SK-N-SH (cell line): ENCODE data around the gene ZCCHC17. TPM values are rescaled to one million over a fixed set of nuclear protein-coding genes. Genes with fewer than 3 reads are reported as not detected.

Source experiments
- CTCF ChIA-PET: fragments of 300-600, 350-600 bp; formaldehyde crosslinking; extraction: SDS; loops from one replicate; lab custom pipeline; 2021; lab: Yijun Ruan, JAX
- POLR2A ChIA-PET: fragments of 350-600 bp; sonication (Branson Sonifier 250); formaldehyde crosslinking; extraction: SDS; loops from one replicate; lab custom pipeline; 2020; ENCODE audit warnings: antibody characterized with exemption, inconsistent platforms; lab: Yijun Ruan, JAX
- DNase-seq: peaks from one replicate; pipeline ENCODE4 v3.0.0; 2012
- H2AFZ ChIP-seq: fragments of 200-600 bp; sonication (generic); 2 replicates; pipeline ENCODE4 v1.8.1; 2016; ENCODE audit warnings: antibody characterized with exemption, mild to moderate bottlenecking, low read depth
- H3F3A ChIP-seq: fragments of 200-600 bp; sonication (generic); replicated peaks from 2 replicates; pipeline ENCODE3; 2016; ENCODE audit warnings: antibody characterized with exemption, mild to moderate bottlenecking; ENCODE audit not compliant: insufficient read depth
- H3K27ac ChIP-seq, 2 experiments: fragments of 200-500 bp in 1 of 2; fragments of 200-600 bp in 1 of 2; sonication (Bioruptor generic) in 1 of 2; sonication (generic), shearing (Covaris generic) in 1 of 2; 2 replicates each; pipeline versions ENCODE4 v1.5.1 to v1.6.1; 2014 to 2016; ENCODE audit warnings: low read depth in 2 of 2, inconsistent platforms in 1 of 2, low read length in 1 of 2, mild to moderate bottlenecking in 1 of 2, mixed read lengths in 1 of 2
- H3K27me3 ChIP-seq: fragments of 200-600 bp; sonication (generic), shearing (Covaris generic); 2 replicates; pipeline ENCODE4 v1.6.1; 2016; ENCODE audit warnings: mixed run types; ENCODE audit not compliant: insufficient read depth
- H3K36me3 ChIP-seq, 2 experiments: fragments of 200-500 bp in 1 of 2; fragments of 200-600 bp in 1 of 2; sonication (Bioruptor generic) in 1 of 2; sonication (generic) in 1 of 2; replicated peaks in 1 of 2; 2 replicates each; pipeline versions ENCODE3 to v1.5.1; 2014 to 2016; ENCODE audit warnings: low read length in 1 of 2, mild to moderate bottlenecking in 1 of 2; ENCODE audit not compliant: insufficient read depth in 2 of 2, control insufficient read depth in 1 of 2
- H3K4me1 ChIP-seq, 2 experiments: fragments of 200-500 bp in 1 of 2; fragments of 200-600 bp in 1 of 2; sonication (Bioruptor generic) in 1 of 2; sonication (generic), shearing (Covaris generic) in 1 of 2; 2 replicates each; pipeline versions ENCODE4 v1.5.1 to v1.6.1; 2014 to 2016; ENCODE audit warnings: low read depth in 1 of 2, low read length in 1 of 2, mixed run types in 1 of 2; ENCODE audit not compliant: insufficient read depth in 2 of 2, control insufficient read depth in 1 of 2
- H3K4me2 ChIP-seq: fragments of 200-600 bp; sonication (generic), shearing (Covaris generic); 2 replicates; pipeline ENCODE4 v1.6.1; 2017; ENCODE audit warnings: mixed run types
- H3K4me3 ChIP-seq, 2 experiments: fragments of 200-500 bp in 1 of 2; fragments of 200-600 bp in 1 of 2; sonication (Bioruptor generic) in 1 of 2; sonication (generic), shearing (Covaris generic) in 1 of 2; 2 replicates each; pipeline versions ENCODE4 v1.5.1 to v1.8.1; 2014 to 2016; ENCODE audit warnings: low read depth in 2 of 2, inconsistent platforms in 1 of 2, low read length in 1 of 2, mild to moderate bottlenecking in 1 of 2, mixed read lengths in 1 of 2, moderate library complexity in 1 of 2
- H3K79me2 ChIP-seq: fragments of 200-600 bp; sonication (generic); 2 replicates; pipeline ENCODE4 v1.8.1; 2017; ENCODE audit warnings: mild to moderate bottlenecking; ENCODE audit not compliant: insufficient read depth
- H3K9ac ChIP-seq: fragments of 200-600 bp; sonication (generic); 2 replicates; pipeline ENCODE4 v1.6.1; 2017; ENCODE audit warnings: mixed run types
- H3K9me2 ChIP-seq: fragments of 200-600 bp; sonication (generic); 2 replicates; pipeline ENCODE4 v1.6.1; 2017; ENCODE audit warnings: mixed run types
- H3K9me3 ChIP-seq: fragments of 200-600 bp; sonication (generic); 2 replicates; pipeline ENCODE4 v1.6.1; 2017; ENCODE audit warnings: mixed run types, mild to moderate bottlenecking, moderate library complexity
- H4K20me1 ChIP-seq: fragments of 200-600 bp; sonication (generic); 2 replicates; pipeline ENCODE4 v1.6.1; 2017; ENCODE audit warnings: mild to moderate bottlenecking, mixed run types; ENCODE audit not compliant: insufficient read depth
- CHD2 ChIP-seq: fragments of 150-350 bp; IDR thresholded peaks from 2 replicates; pipeline ENCODE4 v1.6.1; 2018; ENCODE audit warnings: low read length; ENCODE audit not compliant: partially characterized antibody
- ELF1 ChIP-seq: IDR thresholded peaks from 2 replicates; pipeline ENCODE4 v1.4.0; 2012
- FOSL2 ChIP-seq: IDR thresholded peaks from 2 replicates; pipeline ENCODE4 v1.4.0; 2012; ENCODE audit warnings: low read depth, mild to moderate bottlenecking, moderate library complexity, borderline replicate concordance
- GABPA ChIP-seq: IDR thresholded peaks from 2 replicates; pipeline ENCODE4 v1.4.0; 2012; ENCODE audit warnings: low read depth, mild to moderate bottlenecking
- MXI1 ChIP-seq: IDR thresholded peaks from 2 replicates; pipeline ENCODE4 v1.6.1; 2012; ENCODE audit warnings: mild to moderate bottlenecking, low read depth, low read length, improper control_type of control experiment
- NFIC ChIP-seq: IDR thresholded peaks from 2 replicates; pipeline ENCODE4 v1.4.0; 2012; ENCODE audit warnings: borderline replicate concordance
- RAD21 ChIP-seq: IDR thresholded peaks from 2 replicates; pipeline ENCODE4 v1.6.1; 2012; ENCODE audit warnings: mild to moderate bottlenecking, low read length
- RCOR1 ChIP-seq: fragments of 150-350 bp; IDR thresholded peaks from 2 replicates; pipeline ENCODE4 v1.6.1; 2017; ENCODE audit warnings: antibody characterized with exemption, low read length
- RFX5 ChIP-seq: IDR thresholded peaks from 2 replicates; pipeline ENCODE4 v1.6.1; 2012; ENCODE audit warnings: mild to moderate bottlenecking, improper control_type of control experiment, low read length
- RXRA ChIP-seq: IDR thresholded peaks from 2 replicates; pipeline ENCODE4 v1.4.0; 2012; ENCODE audit warnings: low read depth, mild to moderate bottlenecking, borderline replicate concordance
- SMC3 ChIP-seq: IDR thresholded peaks from 2 replicates; pipeline ENCODE4 v1.6.1; 2012; ENCODE audit warnings: low read depth, low read length, improper control_type of control experiment
- TEAD4 ChIP-seq: IDR thresholded peaks from 2 replicates; pipeline ENCODE4 v1.4.0; 2012; ENCODE audit warnings: mild to moderate bottlenecking, borderline replicate concordance; ENCODE audit not compliant: insufficient read depth
- YY1 ChIP-seq: IDR thresholded peaks from 2 replicates; pipeline ENCODE4 v1.4.0; 2012; ENCODE audit warnings: low read depth, mild to moderate bottlenecking
- WGBS: methylation state at CpG from one replicate; pipeline ENCODE4 v1.1.6; 2017; ENCODE audit warnings: low lambda C conversion rate; 5-methylcytosine and 5-hydroxymethylcytosine counted together
- polyA plus RNA-seq, 3 experiments: library from polyadenylated mRNA; depleted of rRNA; stranded (reverse); fragments of >200 nt; gene quantifications; 2 replicates each; pipeline ENCODE4 v1.2.3, GENCODE V29; 2012
- TF ChIP-seq, protein P1 (sequence below): IDR thresholded peaks from 2 replicates; pipeline ENCODE4 v1.4.0; 2012; ENCODE audit warnings: low read depth, borderline replicate concordance

The ZCCHC17 gene
- polyA plus RNA-seq, 1 of the 3 experiments (the other 2 are of a cell fraction) = 25.8 TPM

GRCh38 chr1:31364561-31365250 is 67.9 kb downstream of the ZCCHC17 start:
- no peak overlapping the region for H3K4me2 ChIP-seq
- no peaks in the 10 kb centered on the region for H3K79me2 ChIP-seq
- no peaks in the 10 kb centered on the region for H3K27me3 ChIP-seq
- H3K9me3 ChIP-seq = no peaks in the 10 kb centered on the region
- ChIA-PET POLR2A (no interaction called here), CTCF (interaction anchor here (1.1 to 2.2 kb wide), 3 partner anchors 17 to 183 kb away, joined by 3 to 6 read pairs (median 3); no protein-coding TSS in a partner anchor)
- no peak overlapping the region for H3K27ac ChIP-seq
- H2AFZ ChIP-seq = no peak overlapping the region
- TF ChIP-seq, protein P1, sequence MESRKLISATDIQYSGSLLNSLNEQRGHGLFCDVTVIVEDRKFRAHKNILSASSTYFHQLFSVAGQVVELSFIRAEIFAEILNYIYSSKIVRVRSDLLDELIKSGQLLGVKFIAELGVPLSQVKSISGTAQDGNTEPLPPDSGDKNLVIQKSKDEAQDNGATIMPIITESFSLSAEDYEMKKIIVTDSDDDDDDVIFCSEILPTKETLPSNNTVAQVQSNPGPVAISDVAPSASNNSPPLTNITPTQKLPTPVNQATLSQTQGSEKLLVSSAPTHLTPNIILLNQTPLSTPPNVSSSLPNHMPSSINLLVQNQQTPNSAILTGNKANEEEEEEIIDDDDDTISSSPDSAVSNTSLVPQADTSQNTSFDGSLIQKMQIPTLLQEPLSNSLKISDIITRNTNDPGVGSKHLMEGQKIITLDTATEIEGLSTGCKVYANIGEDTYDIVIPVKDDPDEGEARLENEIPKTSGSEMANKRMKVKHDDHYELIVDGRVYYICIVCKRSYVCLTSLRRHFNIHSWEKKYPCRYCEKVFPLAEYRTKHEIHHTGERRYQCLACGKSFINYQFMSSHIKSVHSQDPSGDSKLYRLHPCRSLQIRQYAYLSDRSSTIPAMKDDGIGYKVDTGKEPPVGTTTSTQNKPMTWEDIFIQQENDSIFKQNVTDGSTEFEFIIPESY = no peak
- no peak for TF ChIP-seq RAD21
- TF ChIP-seq SMC3 = no peak
- no peak for TF ChIP-seq CHD2
- no peak for TF ChIP-seq NFIC
- no peak for TF ChIP-seq YY1
- TF ChIP-seq MXI1 = no peak
- TF ChIP-seq RXRA = no peak
- TF ChIP-seq RCOR1 = no peak
- no peaks in the 10 kb centered on the region for H3K9me2 ChIP-seq
- DNase-seq = no peak
- no peak overlapping the region for H3K9ac ChIP-seq
- no peaks in the 10 kb centered on the region for H4K20me1 ChIP-seq
- H3F3A ChIP-seq = no peaks in the 10 kb centered on the region
- peaks cover 0 to 24% of the 10 kb centered on the region in 2 experiments for H3K36me3 ChIP-seq
- H3K4me1 ChIP-seq = no peaks in the 10 kb centered on the region
- WGBS = 90% methylated on average over 3 of the region's 3 CpGs
- H3K4me3 ChIP-seq = no peak overlapping the region

- TF ChIP-seq RCOR1 (no peak), RFX5 (no peak), FOSL2 (no peak), TEAD4 (no peak), GABPA (no peak), ELF1 (no peak)
- DNase-seq = no peak
- Histone ChIP-seq H3K79me2 (no peaks in the 10 kb centered on the region), H3K4me3 (no peak overlapping the region), H3K4me1 (no peaks in the 10 kb centered on the region), H3K27me3 (no peaks in the 10 kb centered on the region), H3K9ac (no peak overlapping the region), H3K9me2 (no peaks in the 10 kb centered on the region), H3K4me2 (no peak overlapping the region), H4K20me1 (no peaks in the 10 kb centered on the region), H3F3A (no peaks in the 10 kb centered on the region), H2AFZ (no peak overlapping the region), H3K27ac (no peak overlapping the region), H3K36me3 (peaks cover 0 to 24% of the 10 kb centered on the region in 2 experiments), H3K9me3 (no peaks in the 10 kb centered on the region)
- whole genome bisulfite sequencing = 90% methylated on average over 2 of the region's 2 CpGs
- CTCF ChIA-PET = interaction anchor here (12.3 kb wide), 1 partner anchor 183 kb away, joined by 88 read pairs; no protein-coding TSS in a partner anchor
- POLR2A ChIA-PET = no interaction called here
Observed at GRCh38 chr1:31366796-31367195, 70.0 kb downstream of the ZCCHC17 start.
